GM12874 (cell line): ENCODE results near the gene WBP2.

Source experiments
- TF ChIP-seq, protein P1 (sequence below): IDR thresholded peaks from 2 replicates; pipeline ENCODE4 v1.5.1; 2011; ENCODE audit warnings: low read depth, mild to moderate bottlenecking, control low read depth, low read length, moderate library complexity; ENCODE audit not compliant: insufficient read depth

The WBP2 gene

DNA sequence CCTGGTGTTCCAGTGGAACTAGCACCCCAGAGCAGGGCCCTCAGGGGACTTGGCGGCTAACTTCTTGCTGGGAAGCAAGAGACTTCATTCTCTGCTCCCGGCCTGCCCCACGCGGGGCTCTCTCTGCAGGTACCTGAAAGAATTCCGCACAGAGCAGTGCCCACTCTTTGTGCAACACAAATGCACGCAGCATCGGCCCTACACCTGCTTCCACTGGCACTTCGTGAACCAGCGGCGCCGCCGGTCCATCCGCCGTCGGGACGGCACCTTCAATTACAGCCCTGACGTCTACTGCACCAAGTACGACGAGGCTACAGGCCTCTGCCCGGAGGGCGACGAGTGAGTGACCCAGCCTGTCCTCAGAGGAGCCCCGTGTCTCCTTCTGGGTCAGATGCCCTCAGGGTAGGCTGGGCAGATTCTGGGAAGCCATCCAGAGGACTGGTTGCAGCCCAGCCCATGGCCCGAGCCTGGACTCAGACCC lies 45.5 kb downstream of the WBP2 start:
- TF ChIP-seq, protein P1, sequence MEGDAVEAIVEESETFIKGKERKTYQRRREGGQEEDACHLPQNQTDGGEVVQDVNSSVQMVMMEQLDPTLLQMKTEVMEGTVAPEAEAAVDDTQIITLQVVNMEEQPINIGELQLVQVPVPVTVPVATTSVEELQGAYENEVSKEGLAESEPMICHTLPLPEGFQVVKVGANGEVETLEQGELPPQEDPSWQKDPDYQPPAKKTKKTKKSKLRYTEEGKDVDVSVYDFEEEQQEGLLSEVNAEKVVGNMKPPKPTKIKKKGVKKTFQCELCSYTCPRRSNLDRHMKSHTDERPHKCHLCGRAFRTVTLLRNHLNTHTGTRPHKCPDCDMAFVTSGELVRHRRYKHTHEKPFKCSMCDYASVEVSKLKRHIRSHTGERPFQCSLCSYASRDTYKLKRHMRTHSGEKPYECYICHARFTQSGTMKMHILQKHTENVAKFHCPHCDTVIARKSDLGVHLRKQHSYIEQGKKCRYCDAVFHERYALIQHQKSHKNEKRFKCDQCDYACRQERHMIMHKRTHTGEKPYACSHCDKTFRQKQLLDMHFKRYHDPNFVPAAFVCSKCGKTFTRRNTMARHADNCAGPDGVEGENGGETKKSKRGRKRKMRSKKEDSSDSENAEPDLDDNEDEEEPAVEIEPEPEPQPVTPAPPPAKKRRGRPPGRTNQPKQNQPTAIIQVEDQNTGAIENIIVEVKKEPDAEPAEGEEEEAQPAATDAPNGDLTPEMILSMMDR, result no peak

DNA sequence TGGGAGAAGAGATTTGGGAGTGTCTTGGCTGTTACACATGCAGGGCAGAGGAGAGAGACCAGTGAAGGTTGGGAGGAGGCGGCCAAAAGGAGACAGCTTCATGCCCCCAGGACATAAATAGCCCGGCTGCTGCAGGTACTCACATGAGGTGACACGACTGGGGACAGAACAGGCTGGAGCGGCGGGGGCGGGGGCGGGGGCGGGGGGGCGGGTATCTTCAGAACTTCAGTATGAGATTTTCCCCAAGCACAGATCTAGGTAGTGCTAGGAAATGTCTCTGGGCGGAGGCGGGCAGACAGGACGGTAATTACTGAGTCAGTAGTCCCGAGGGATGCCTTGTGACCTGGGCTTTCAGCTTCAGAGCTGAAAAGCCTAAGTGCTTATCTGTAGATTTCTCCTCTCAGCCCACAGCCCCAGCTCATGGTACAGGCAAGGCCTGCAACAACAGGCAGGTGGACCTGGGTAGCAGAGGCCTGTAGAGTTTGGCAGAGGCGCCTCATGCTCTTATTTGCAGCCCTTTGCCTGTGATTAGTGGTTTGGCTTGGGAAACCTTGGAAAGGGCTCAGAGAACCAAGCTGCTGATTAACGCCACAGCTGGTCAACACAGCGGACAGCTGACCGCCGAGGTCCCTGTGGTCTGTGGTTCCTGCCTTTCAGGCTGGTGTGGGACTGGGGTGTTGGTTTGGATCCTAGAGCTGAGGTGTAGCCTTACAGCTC lies 46.1 kb downstream of the WBP2 start:
- TF ChIP-seq, protein P1, result no peak

DNA sequence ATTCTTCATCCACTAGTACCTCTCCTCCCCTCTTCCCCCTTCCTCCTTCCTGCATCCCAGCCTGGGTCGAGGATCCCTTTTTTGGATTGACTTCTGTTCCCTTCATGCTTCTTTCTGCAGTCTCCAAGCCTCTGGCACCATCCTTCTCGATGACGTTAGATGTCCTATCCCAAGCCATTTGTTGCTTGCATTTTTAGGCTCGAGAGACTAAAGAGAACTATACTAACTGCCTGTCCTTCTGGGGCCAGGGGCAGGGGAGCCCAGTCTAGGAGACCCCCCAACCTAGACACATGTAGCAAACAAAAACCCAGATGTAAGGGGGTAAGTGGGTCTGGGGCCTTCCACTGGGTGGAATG lies 46.6 kb downstream of the WBP2 start:
- TF ChIP-seq, protein P1, result no peak

DNA sequence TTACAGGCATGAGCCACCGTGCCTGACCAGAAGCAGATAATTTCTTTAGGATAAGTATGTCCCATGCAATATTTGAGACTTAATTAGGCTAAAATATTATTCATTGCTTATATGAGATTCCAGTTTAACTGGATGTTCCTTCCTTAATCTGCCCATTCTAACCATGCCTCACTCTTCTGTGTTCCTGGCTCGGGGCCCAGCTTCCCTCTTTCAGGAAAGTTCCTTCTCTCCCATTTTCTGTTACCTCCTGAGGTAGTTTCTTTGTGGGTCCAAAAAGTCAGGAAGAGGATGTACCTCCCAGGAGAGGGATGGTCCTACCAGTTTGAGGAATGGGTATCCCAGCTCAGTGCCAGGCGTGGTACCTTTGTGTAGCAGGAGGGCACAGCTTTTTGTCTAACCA lies 47.3 kb downstream of the WBP2 start:
- TF ChIP-seq, protein P1, result no peak

DNA sequence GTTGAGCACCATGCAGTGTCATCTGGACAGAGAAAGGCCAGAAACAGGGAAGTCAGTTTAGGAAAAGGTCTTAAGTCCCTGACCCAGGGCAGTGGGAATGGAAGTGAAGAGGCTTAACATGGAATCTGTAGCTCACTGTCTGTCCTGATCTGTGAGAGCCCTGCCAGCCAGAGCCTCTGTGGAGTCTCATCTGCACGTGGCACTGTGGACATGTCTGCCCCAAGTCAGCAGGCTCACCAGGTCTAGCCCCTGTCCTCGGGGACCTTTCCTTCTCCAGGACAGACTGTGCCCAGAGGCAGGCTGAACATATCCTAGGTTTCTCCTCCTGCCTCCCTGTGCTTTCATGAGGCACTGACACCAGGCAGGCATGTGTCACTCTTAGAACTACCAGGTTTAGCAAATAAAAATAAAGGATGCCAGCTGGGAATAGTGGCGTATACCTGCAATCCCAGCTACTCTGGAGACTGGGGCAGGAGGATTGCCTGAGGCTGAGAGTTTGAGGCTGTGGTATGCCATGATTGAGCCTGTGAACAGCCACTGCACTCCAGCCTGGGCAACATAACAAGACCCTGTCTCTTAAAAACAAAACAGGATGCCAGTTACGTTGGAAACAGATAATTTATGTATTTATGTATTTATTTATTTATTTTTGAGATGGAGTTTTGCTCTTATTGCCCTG lies 48.2 kb downstream of the WBP2 start:
- TF ChIP-seq, protein P1, result no peak

DNA sequence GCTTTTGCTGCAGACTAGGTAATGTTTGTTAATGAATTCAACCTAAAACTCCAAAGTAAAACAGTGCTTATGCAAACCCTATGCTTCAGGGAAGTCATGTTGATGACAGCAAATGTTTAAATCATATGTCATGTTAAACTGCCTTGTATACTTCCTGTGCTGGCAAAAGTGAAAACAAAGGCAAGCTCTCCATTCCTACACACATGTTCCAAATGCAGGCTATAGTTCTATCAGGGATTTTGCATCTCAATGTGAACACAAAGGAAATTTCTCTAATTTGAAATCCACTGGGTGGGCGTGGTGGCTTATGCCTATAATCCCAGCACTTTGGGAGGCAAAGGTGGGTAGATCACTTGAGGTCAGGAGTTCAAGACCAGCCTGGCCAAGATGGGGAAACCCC lies 51.3 kb downstream of the WBP2 start:
- TF ChIP-seq, protein P1, result no peak

DNA sequence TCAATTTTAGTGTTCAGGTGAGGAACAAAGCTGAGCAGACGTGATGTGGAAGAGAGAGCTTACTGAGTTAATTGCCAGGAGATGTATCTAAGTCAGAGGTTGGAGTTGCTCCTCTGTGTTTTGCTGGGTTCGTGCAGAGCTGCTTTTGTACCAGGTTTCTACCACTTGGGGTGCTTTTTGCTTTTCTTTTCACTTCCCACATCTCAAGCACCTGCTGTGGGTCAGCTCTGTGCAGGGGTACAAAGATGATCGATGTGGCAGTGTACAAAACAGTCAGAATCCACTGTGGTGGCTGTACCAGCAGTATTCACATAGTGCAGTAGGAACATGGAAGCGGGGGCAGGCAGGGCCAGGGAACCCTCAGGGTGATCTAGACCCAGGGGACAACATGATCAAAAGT lies 55.7 kb downstream of the WBP2 start:
- TF ChIP-seq, protein P1, result no peak
